NCI-H510A (cell line): Measurements from ENCODE around the gene NPAS3.

Experiments used
- DNase-seq: peaks from one replicate; lab custom pipeline; 2025; lab: John Stamatoyannopoulos, UW

Gene NPAS3

DNA sequence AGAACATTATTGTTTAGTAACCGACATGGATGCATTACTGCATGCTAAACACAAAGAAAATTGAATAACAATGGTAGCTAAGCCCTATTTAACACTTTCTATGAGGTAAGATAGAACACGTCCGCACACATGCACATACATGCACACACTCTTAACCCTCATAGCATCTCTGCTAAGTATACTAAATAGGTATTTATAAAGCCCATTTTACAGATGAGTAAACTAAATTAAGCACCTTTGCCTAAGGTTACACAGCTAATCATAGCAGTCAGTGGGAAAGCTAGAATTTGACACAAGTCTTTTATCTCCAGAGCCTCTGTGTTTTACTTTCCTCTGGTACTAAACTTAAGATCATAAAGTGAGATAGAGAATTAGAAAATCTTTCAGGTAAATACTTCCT, 577.2 kb downstream of the NPAS3 start:
- DNase-seq: no peak

DNA sequence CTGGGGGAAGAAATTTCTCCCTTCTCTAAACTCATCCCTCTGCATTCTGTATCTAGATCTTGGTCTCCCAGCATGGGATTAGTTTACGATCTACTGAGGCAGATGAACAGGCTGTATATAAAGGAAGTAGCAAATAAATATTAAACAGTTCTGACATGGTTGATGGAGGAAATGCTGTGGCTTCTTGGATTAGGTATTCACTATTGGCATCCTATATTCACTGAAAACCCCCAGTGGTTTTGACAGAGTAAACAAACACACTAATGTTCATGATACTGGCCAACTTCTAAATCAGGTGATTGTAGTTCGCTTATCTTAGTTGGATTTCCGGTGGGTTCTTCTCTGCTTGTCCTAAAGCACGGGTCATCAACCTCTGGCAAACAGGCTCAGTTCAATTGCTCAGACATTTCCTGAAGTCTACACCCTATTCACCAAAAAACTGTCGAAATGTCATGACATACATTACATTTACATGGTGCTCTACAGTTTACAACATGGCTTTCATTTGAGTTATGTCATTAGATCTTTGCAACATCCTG, 578.3 kb downstream of the NPAS3 start:
- DNase-seq: no peak

DNA sequence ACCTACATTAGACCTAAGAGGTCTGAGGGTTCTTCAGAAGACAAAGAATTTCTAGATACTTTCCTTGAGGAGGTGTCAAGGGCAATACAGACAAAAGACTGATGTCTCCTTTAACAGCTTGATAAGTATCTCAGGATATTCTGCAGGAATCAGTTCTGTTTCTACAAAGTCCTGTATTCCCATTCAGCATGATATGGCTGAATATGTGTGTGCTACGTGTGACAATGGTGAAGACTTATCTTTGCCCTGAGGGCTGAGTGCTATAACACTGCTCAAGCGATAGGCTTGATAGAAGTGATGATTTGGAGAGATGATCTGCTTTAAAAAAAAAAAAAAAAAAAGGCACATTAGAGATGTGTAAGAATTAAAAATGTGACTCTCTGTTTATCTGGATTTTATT, 582.5 kb downstream of the NPAS3 start:
- no peak for DNase-seq

DNA sequence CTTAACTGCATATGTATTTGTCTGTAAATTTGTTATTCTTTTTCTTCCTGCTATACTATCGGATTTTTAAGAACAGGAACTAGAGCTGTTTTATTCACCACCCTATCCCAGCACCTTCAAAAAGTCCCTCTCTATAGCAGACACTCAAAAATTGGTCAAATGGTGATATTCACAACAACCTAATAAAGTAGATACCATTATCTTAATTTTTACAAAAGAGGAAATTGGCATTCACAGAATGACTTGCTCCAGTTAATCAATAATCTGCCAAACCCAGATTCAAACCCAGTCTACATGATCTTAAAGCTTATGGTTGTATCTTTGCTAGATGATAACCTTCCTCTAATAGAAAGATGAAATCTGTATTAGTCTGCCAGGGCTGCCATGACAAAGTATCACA, 585.6 kb downstream of the NPAS3 start:
- no peak for DNase-seq

DNA sequence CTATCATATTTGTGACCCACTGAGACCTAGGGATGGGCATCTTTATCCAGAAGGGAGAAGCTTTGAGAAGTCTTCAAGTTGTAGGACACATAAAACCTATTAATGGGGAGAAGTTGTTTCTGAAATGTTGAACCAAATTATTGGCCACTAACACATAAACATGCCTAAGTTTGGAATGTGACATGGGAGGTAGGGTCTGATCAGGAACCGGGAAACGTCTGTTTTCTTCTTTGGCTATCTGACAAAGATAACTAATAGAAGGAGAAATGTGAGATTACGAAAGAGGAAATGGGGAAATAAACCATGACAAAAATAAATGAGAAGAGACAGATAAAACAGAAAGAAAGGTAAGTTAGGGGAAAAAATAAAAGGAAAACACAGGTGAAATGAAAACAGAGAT, 586.9 kb downstream of the NPAS3 start:
- no peak for DNase-seq

DNA sequence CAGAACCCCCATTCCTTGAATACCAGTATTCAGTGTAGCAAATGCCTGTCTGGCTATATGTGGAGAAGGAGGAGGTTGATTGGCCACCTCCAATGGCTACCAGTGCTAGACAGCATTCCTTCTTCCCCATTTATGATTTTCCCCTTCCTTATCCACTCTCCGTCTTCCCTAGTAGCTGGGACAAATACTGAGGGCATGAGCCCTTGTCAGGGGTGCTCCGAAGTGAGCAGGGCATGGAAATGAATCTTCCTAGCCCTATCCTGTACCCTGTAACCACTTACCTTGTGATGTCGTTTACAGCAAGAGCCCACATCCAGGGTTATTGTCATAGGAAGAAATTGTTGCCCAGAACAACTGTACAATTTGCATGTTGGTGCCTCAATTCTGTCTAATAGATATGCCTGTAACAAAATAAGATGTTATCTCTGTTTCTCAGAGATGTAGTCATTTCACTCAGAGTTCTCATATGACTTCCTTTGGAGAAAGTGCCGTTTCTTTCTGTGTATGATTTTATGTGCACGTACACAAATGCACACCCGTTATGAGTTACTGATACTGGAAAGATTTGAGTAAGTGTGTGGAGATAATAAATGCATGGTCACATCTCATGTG, 588.5 kb downstream of the NPAS3 start:
- no peak for DNase-seq

DNA sequence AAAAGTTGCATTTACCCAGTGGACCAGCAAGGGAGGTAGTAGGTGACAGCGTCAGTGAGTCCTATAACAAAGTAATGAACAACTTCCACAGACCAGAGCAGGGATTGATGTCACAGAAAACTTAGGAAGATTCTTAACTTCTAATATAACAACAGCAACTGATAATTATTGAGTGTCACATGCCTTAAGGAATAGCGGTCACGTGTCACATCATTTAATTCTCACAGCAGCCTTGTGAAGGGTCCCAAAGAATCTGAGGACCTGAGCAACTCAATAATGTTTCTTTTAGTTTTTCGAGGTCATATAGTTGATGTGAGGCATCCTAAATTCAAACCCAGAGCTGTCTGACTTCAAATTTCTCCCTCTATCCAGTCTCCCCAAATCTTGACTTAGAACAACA, 590.0 kb downstream of the NPAS3 start:
- no peak for DNase-seq

DNA sequence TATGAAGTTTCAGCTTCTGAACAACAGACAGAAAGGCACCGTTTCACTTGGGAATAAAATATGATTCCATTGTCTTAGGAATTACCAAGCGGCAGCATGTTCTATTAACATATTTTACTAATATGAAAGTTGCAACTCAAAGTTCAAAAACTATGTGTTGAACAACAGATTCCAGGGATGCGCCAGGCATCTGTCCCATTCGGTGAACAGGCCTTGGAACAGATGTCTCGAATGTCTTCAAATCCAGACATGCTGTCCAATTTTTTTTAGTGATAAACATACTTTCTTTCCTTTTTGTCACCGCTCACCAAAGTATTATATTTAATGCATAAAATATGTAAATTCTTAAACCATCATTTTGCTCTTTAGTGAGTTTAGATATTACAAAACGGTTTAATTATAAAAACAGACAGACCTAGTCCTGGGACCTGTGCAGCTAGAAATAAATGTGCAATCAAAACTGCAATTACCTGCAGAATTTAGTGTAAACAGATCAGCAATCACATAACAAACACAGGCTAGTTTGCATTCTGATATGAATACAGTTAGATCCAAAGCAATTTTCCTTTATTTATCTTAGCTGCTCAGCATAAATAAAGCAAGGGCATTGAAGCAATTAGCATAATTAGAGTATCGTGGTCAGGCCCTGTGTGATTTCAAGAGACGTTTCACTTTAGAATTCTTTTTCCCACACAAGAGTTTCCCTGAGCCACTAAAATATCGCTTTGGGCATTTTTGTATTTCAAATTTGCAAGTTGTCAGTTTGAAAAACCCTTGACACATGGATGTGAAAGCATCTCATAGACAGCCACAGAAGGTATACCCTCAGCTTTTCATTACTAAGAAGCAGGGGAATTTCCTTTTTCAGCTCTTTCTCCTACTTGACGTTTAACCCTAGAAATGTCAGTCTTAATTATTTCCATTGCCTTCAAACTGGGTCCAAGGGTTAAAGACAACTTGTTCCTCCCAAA, 591.4 kb downstream of the NPAS3 start:
- DNase-seq: no peak

DNA sequence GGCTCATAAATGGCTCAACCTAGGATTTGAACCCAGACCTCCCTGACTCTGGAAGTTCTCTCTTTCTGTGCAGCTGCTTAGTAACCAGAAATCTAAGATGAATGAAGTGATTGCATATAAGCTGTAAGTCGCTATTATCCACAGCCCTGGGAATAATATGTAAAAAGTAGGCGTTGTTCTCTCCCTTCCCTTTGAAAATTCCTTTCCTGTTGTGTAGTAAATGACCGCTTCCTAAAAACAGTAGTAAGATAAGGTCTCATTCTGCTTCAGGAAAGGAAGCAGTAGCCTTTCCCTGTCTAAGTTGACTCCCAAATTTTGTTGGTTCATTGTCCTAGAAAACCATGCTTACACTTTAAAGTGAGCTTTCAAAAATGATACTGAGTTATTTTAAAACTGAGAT, 593.9 kb downstream of the NPAS3 start:
- no peak for DNase-seq

DNA sequence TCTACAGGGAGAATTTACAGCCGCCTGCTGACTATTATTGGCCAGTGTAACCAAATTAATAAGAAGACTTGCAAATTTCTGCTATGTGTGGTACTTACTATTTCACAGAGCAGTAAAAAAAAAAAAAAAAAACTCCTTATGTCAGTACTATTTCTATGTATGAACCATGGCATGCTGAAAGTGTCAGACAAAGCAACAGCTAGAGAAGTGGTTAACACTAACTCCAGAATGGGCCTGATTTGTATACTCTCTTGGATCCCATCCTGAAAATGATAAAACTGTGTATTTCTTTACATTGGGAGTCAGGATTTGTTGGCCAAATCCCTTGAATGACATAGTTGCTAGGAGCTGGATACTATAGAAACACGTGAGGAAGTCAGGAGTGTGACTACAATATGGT, 595.4 kb downstream of the NPAS3 start:
- DNase-seq: no peak

DNA sequence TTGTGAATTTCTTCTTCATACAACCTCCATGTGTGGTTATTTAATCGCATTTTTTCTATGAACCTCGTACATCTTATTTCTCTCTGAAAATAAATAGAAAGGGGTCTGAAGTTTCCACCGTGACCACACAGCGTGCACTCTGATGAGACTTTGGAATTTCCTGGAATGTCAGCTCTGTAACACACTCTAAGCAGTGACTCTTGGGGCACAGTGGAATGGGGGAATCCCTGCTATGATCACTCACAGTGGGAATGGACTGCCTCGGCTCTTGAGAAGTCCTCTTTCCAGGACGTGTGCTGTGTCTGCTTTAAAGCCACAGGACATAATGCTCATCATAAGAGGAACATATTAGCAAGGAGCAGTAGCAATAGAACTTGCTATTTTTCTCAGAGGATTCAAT, 596.0 kb downstream of the NPAS3 start:
- no peak for DNase-seq

DNA sequence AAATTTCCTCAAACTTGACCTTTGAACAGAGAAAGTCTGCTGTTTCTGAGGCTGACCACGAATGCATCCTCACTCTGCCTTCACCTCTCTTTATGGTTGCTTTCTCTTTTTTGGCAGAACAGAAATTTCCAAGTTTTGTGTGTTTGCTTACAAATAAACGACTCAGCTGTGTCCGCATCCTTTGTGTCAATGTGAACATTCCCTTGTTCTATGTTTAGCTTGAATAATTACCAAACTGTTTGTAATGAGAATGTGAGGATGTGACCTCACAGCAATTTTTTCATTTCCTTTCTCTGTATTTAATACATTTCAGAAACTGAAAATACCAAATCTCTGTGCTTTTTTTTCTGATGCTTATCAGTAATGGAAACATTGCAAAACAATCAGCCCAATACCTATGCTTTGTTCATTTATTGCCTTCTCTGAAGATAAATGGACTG, 601.3 kb downstream of the NPAS3 start:
- no peak for DNase-seq

DNA sequence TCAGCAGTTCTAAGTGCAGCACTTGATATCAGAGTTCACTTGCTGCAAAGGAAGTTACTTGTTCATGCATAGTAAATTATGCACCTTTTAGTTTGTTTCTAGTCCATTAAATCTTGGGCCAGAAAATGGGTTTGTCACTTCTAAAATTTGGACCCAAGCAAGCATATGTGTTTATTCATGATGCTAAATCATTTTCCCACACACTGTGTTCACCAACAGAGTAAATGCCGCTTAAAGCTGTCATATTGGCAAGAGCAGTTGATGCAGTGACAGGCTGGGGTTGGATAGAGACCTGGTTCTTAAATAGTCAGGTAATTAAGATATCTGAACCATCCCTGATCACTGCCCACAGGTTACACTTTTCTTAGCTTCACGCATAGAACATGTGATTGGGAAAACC, 602.5 kb downstream of the NPAS3 start:
- no peak for DNase-seq

DNA sequence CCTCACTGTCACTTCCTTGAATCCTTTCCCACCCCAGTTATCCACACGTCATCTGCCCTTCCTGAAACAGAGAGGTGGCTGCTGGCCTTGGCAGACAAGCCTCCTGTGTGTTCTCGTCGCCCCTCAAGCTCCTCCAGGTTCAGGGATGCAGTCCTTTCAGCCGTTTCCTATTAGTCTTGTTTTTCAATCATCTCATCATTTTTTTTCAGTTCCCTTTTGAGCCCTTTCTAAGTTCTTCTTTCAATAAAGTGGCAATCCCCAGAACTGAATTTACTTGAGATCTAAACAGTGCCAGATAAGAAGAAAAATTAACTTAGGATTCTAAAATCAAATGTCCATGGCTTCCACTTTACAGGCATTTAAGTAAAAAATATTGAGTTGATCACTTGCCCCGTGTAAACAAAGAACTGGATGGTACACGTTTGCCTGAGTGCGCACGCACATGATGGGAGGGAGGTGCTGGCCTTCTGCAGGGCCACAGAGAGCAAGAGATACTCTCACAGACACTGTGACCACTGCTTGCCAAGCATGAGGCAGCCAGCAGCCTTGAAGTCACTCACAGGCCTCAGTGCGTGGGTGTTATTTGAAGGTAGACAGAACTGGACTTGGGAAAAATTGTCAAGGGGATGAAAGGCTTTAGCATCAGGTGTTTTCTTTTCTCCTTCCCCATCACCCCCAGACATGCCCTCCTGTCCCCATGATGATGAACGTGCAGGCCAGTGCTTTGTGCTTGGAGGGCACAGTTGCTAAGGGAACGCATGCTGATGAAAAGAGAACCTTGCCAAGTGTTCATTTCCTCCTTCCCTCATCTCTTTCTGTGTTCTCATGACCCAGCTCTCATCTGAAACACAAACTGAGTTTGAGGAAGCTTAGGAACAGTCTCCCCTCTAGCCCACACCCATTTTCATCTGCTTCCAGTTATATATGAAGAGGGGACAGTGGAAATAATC, 603.9 kb downstream of the NPAS3 start:
- DNase-seq: no peak

DNA sequence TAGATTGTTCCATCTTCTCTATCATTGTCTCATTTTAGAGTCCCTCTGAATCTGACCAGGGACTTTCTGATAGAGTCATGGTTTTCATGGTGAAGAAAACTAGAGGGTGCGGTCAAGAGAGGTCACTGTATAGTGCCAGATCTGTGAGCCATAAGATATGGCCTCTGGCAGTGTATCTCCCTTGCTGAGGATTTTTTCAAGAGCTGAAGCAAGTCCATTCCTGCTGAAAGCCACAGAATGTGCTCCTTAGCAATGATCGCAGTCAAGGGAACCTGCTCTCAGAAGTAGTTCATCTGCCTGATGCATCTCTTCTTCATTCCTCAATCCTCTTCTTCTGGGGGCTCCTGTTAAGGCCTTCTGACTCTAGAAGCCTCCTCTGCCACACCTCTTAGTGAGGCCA, 607.0 kb downstream of the NPAS3 start:
- DNase-seq: no peak

DNA sequence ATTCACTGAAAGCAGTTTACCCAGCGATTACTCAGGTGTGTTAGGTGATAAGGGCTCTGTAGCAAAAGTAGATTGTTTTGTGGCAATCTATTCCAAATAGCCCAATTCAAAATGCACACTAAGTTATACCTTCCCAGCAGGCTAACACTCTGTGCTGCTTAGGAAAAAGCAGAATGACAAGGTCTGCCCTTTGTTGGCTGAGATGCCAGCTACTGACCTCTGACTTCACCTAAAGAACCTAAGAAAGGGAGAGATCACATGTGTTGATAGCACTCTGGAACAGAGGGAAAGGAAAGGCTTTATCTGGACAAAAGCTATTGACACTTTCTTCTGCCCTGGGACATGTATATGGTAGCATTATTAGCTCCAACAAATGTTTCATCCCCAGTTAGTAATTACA, 609.9 kb downstream of the NPAS3 start:
- no peak for DNase-seq

DNA sequence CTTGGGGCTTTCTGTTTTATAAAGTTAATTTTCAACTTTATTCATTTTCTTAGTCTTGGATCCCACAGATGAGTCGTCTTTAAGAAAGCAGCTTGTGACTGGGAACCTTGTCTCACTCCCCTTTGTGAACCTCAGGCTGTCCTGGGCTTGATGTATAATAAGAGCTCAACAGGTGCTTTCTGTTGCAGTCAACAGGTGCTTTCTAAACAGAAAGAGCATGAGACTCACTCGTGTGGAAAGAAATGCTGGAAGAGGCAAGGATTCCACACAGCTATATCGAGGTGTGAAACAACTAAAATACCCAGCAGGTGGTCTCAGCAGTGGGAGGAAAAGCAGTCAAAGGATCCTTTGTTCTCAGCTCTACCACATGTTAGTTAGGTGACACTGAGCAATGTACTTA, 613.3 kb downstream of the NPAS3 start:
- DNase-seq: no peak

DNA sequence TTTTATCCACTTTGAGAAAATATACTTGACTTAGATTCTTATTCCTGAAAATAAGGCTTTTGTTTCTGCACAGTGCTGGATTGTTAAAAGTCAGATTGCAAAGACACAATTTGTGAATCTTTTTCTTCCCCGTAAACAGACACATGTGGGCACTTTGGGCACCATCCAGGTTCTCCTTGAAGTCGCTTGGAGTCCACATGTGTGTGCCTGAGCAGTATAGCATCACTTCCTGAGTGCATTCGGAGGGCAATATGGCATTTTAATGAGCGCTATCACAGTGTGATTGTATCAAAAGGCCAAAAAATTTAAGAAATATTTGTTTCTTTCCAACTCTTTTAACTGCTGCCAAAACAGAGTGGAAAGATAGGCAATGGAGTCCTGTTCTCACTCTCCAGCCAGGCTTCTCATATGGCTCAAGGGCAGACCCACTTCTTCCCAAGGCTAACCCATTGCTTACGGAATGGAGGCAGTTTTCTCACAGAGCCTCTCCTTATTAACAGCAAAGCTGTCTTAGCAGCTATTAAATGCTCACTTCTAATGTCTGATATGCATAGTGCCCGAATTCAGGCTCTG, 615.1 kb downstream of the NPAS3 start:
- DNase-seq: no peak

DNA sequence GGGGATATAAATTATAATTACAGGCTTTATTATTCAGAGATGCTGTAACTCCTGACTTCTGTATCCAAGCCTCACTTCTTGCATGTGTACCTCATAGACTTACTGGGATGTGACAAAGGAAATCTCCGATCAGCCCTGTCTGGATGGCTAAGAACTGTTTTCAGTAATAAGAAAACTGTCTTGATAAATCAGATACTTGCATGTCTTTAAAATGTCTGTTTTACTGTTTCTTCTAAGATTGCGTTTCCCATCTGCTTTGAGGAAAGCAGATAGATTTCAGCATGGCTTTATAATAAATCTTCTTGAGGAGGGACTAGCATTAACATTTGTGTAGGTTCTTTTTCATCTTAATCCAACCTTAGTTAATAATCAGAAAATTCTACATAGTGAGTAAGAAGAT, 616.3 kb downstream of the NPAS3 start:
- no peak for DNase-seq

DNA sequence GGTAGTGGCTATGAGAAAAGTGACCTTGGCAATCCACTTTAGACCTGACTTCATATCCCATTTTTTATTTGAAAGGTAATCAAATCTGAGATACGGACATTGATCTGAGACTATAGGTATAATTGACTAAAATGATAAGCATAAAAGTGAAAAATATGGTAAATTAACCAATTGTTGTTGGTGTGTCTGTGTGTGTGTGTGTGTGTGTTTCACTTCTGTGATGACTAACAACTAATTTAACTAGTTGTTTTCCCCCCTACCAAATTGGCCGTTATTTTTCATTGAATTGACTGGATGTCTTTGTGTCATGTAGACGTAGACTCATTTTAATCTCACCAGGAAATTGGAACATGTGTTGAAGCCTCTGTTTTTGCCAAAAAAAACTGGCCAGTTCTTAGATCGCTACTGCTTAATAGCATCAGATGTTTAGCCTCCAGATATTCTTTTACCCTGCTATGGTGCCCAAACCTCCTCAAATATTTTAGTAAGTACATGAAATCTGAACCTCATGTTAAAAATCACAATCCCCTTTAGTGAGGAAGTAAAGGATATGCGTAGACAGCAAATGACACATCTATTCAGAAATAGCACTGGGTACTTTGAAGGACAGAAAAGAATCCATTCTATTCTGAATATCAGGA, 617.2 kb downstream of the NPAS3 start:
- no peak for DNase-seq

DNA sequence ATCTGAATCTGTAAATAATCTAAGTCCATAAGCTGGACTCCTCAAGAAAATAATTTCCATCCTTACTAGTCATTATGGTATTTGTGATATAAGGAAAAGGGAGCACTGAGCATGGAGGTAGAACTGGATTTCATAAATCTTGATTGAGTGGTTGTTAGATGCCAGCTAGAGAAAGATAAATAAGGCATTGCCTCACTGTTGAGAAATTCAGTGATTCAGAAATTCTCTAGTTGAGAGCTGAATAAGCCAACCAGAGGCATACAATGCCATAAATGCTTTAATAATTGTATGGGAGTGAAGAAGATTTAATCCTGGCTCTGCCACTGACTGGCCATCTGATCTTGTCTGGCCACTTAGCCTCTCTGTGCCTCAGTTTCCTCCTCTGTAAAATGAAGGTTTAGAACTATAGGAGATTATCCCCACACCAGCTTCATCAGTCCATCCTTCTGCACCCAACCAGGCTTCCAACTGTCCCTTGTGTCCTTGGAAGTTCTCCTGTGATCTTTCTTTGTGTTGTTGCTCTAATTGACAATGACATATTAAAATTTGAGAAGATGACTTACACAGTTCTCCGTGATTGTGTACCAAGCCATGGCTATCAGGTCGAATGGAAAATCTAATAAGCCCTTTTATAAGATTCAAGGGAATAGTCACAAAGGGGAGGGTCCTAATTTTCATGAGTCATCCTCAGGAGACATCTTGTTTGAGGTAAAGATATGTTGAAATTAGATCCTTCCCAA, 617.9 kb downstream of the NPAS3 start:
- DNase-seq: no peak
